Lower leg skin (tissue), 4 donors: ENCODE measurements around the gene LRRTM3. TPM values are rescaled to one million over a fixed set of nuclear protein-coding genes. Genes with fewer than 3 reads are reported as not detected.

ENCODE experiments used
- DNase-seq, 2 donors: peaks; one replicate each; pipeline ENCODE4 v3.0.0-alpha.2; 2019; ENCODE audit warnings: low spot score in 2 of 2
- H3K4me3 ChIP-seq: fragments of 200-600 bp; sonication (generic); 2 replicates; pipeline ENCODE4 v1.5.1; 2017; ENCODE audit warnings: mild to moderate bottlenecking, low read depth; ENCODE audit not compliant: poor library complexity, severe bottlenecking
- POLR2A ChIP-seq, 2 donors: fragments of 450-650 bp; IDR thresholded peaks; one replicate each; pipeline ENCODE4 v1.6.1; 2016 to 2017; ENCODE audit warnings: antibody characterized with exemption in 2 of 2, mild to moderate bottlenecking in 1 of 2, moderate library complexity in 1 of 2
- WGBS, 2 donors: methylation state at CpG; one replicate each; pipeline ENCODE4 v1.1.5; 2018; 5-methylcytosine and 5-hydroxymethylcytosine counted together
- intact Hi-C: fragments of 100-400 bp; cut with DNase I; formaldehyde crosslinking; loops from one replicate; pipeline ENCODE4 v1.15.0; 2023; ENCODE audit warnings: low total_unique reads
- total RNA-seq, 4 donors: library from RNA; depleted of rRNA; stranded (reverse); fragments of >200 nt; gene quantifications; one replicate each; pipeline ENCODE4 v1.1.0, GENCODE V29; 2016
- TF ChIP-seq, protein P1 (sequence below), 3 donors: fragments of 450-650 bp; IDR thresholded peaks; one replicate each; pipeline ENCODE4 v1.5.1; 2016; ENCODE audit warnings: antibody characterized with exemption in 3 of 3, mild to moderate bottlenecking in 3 of 3, moderate library complexity in 2 of 3

Gene LRRTM3
- total RNA-seq, 4 donors from 2014 or later = not detected

- 67 to 74% methylated on average over 2 of the region's 2 CpGs for WGBS, 2 donors
- H3K4me3 ChIP-seq = no peak overlapping the region
- no peak for DNase-seq
- intact Hi-C loops = no loop called here
- TF ChIP-seq POLR2A (IDR thresholded peaks at IDR 0.05) = no peak
- TF ChIP-seq, protein P1, sequence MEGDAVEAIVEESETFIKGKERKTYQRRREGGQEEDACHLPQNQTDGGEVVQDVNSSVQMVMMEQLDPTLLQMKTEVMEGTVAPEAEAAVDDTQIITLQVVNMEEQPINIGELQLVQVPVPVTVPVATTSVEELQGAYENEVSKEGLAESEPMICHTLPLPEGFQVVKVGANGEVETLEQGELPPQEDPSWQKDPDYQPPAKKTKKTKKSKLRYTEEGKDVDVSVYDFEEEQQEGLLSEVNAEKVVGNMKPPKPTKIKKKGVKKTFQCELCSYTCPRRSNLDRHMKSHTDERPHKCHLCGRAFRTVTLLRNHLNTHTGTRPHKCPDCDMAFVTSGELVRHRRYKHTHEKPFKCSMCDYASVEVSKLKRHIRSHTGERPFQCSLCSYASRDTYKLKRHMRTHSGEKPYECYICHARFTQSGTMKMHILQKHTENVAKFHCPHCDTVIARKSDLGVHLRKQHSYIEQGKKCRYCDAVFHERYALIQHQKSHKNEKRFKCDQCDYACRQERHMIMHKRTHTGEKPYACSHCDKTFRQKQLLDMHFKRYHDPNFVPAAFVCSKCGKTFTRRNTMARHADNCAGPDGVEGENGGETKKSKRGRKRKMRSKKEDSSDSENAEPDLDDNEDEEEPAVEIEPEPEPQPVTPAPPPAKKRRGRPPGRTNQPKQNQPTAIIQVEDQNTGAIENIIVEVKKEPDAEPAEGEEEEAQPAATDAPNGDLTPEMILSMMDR (IDR thresholded peaks at IDR 0.05) = no peak
Observed at GRCh38 chr10:67004690-67005089, 78.9 kb downstream of the LRRTM3 start.

GRCh38 chr10:67005981-67006380, 80.1 kb downstream of the LRRTM3 start:
- DNase-seq = no peak
- no peak overlapping the region for H3K4me3 ChIP-seq
- intact Hi-C loops = no loop called here
- TF ChIP-seq POLR2A (IDR thresholded peaks at IDR 0.05) = no peak
- TF ChIP-seq, protein P1 (IDR thresholded peaks at IDR 0.05) = no peak
- WGBS, 2 donors = 55 to 57% methylated on average over 1 of the region's 1 CpG

DNA sequence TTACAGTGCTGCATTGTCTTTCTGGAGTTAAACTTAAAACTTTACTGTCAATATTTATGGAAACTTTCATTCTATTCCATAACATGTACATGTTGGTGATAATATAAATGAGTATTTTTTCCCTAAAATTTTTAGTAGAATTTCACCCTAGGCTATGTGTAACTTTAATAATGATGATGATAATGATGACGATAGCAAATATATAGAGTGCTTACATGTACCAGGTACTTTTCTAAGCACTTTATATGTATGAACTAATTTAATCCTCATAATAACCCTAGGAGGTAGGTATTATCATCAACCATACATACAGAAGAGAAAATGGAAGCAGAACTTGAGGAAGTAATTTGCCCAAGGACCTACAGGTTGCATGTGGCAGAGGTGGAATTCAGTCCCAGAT, 85.6 kb downstream of the LRRTM3 start:
- no peak for DNase-seq
- no peak for TF ChIP-seq POLR2A (IDR thresholded peaks at IDR 0.05)
- TF ChIP-seq, protein P1 (IDR thresholded peaks at IDR 0.05) = no peak

DNA sequence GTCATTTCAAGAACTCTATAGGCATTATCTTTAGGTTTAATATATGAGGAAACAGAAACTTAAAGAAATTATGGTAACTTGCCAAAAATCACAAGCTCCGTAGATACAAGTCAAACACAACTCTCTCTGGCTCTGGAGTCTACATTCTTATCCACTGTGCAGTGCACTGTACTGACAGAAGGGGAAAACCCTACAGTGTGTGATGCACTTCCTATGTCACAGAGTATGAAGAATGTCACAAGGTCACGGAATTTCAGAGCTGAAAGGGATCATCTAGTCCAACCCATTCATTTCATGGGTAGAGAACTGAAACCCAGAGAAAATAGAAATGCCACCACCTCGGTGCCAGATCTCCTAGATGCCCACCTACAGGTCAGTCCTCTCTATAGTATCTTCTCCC, 86.1 kb downstream of the LRRTM3 start:
- DNase-seq = no peak
- 76 to 81% methylated on average over 3 of the region's 3 CpGs for WGBS, 2 donors
- intact Hi-C loops = no loop called here
- no peak for TF ChIP-seq POLR2A (IDR thresholded peaks at IDR 0.05)
- TF ChIP-seq, protein P1 (IDR thresholded peaks at IDR 0.05) = no peak
- no peak overlapping the region for H3K4me3 ChIP-seq

More for the DNA sequence above, 85.6 kb downstream of the LRRTM3 start:
- intact Hi-C loops = no loop called here
- WGBS, 2 donors = 90 to 95% methylated on average over 1 of the region's 1 CpG
- H3K4me3 ChIP-seq = no peak overlapping the region

GRCh38 chr10:67015225-67015624, 89.4 kb downstream of the LRRTM3 start:
- WGBS, 2 donors = 62 to 73% methylated on average over 1 of the region's 1 CpG
- intact Hi-C loops = no loop called here
- TF ChIP-seq POLR2A (IDR thresholded peaks at IDR 0.05) = no peak
- TF ChIP-seq, protein P1 (IDR thresholded peaks at IDR 0.05) = no peak
- no peak overlapping the region for H3K4me3 ChIP-seq
- no peak for DNase-seq

GRCh38 chr10:67017218-67017617, 91.4 kb downstream of the LRRTM3 start:
- intact Hi-C loops = no loop called here
- DNase-seq = no peak
- WGBS, 2 donors = 74 to 77% methylated on average over 2 of the region's 2 CpGs
- no peak for TF ChIP-seq POLR2A (IDR thresholded peaks at IDR 0.05)
- TF ChIP-seq, protein P1 (IDR thresholded peaks at IDR 0.05) = no peak
- H3K4me3 ChIP-seq = no peak overlapping the region
